Measurements from ENCODE around the gene PARD3. TPM values are rescaled to one million over a fixed set of nuclear protein-coding genes. Genes with fewer than 3 reads are reported as not detected.

PARD3 gene
- total RNA-seq, 1 experiment from 2014 or later = 154 TPM

- no peak overlapping the region for H2AFZ ChIP-seq (ENCODE audit: low read length)
- no peaks in the 10 kb centered on the region for H3K4me1 ChIP-seq (ENCODE audit: insufficient read depth, low read length)
- H3K79me2 ChIP-seq (ENCODE audit: low read length) = no peaks in the 10 kb centered on the region
- POLR2A ChIA-PET (ENCODE audit: unreplicated experiment) = no interaction called here
- no peak overlapping the region for H3K27ac ChIP-seq (ENCODE audit: low read length)
- H3K9ac ChIP-seq (ENCODE audit: low read length) = no peak overlapping the region
- H3K9me3 ChIP-seq (ENCODE audit: low read length) = no peaks in the 10 kb centered on the region
- H3K4me3 ChIP-seq (ENCODE audit: low read length) = no peak overlapping the region
- ATAC-seq = peak; percentile 13; the same call in 1 of the 2 replicates
- no TSS peak for BruUV-seq (replicated peaks)
- H3K9me2 ChIP-seq (replicated peaks; ENCODE audit: low read length) = peaks cover 2% of the 10 kb centered on the region; the same call in 1 of the 2 replicates
- CTCF ChIA-PET = no interaction called here
- H3K36me3 ChIP-seq (ENCODE audit: low read depth, low read length) = no peaks in the 10 kb centered on the region
- H3K27me3 ChIP-seq (ENCODE audit: low read length) = no peaks in the 10 kb centered on the region
- intact Hi-C loops (cut with micrococcal nuclease) = no loop called here
- DNase-seq = peak; percentile 45
- no peak overlapping the region for H3K4me2 ChIP-seq (ENCODE audit: low read length)
- TF ChIP-seq, protein P1, sequence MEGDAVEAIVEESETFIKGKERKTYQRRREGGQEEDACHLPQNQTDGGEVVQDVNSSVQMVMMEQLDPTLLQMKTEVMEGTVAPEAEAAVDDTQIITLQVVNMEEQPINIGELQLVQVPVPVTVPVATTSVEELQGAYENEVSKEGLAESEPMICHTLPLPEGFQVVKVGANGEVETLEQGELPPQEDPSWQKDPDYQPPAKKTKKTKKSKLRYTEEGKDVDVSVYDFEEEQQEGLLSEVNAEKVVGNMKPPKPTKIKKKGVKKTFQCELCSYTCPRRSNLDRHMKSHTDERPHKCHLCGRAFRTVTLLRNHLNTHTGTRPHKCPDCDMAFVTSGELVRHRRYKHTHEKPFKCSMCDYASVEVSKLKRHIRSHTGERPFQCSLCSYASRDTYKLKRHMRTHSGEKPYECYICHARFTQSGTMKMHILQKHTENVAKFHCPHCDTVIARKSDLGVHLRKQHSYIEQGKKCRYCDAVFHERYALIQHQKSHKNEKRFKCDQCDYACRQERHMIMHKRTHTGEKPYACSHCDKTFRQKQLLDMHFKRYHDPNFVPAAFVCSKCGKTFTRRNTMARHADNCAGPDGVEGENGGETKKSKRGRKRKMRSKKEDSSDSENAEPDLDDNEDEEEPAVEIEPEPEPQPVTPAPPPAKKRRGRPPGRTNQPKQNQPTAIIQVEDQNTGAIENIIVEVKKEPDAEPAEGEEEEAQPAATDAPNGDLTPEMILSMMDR (conservative IDR thresholded peaks at IDR 0.05; ENCODE audit: low read depth, low read length) = no peak
- no peak for TF ChIP-seq EZH2 (IDR thresholded peaks at IDR 0.05; ENCODE audit: low read length, unreplicated experiment)
- H3F3A ChIP-seq (ENCODE audit: low read length, unreplicated experiment) = no peaks in the 10 kb centered on the region
- H4K20me1 ChIP-seq (ENCODE audit: low read length) = no peaks in the 10 kb centered on the region
Measured at GRCh38 chr10:34163075-34163905, 651.8 kb downstream of the PARD3 start.

DNA sequence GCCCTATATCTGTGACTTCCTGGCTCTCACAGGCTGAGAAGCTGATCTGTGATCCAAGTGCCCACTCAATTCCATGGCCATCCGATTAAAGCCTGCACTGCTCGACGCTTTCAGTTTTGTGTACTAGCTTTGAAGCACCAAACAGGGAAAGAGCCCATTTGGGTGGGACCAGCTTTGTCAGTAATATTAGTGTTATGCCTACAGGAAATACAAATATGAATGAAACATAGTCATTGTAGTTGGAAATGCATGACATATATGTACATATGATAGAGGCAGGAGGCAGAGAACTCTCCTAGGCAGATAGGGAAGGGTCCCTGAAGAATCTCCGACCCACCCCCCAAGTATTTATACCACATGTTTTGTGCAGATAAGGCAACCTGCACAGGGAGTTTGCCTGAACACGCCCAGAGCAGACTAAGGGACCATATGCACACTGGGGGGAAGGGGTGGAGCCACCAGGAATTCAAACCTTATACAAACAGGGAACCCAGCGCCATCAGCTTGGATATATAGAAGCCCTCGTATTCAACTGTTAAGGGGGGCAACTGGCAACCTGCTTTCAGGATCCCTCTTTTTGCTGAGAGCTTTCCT is 653.2 kb downstream of the PARD3 start:
- Histone ChIP-seq H3K27me3 (ENCODE audit: low read length) (no peaks in the 10 kb centered on the region), H3K9me2 (replicated peaks; ENCODE audit: low read length) (peaks cover 3% of the 10 kb centered on the region; the same call in 1 of the 2 replicates), H3F3A (ENCODE audit: low read length, unreplicated experiment) (peaks cover 9% of the 10 kb centered on the region), H3K79me2 (ENCODE audit: low read length) (no peaks in the 10 kb centered on the region), H3K4me2 (ENCODE audit: low read length) (no peak overlapping the region), H3K4me1 (ENCODE audit: insufficient read depth, low read length) (peaks cover 11% of the 10 kb centered on the region), H3K36me3 (ENCODE audit: low read depth, low read length) (no peaks in the 10 kb centered on the region), H3K4me3 (ENCODE audit: low read length) (no peak overlapping the region), H4K20me1 (ENCODE audit: low read length) (no peaks in the 10 kb centered on the region), H2AFZ (ENCODE audit: low read length) (no peak overlapping the region), H3K27ac (ENCODE audit: low read length) (no peak overlapping the region), H3K9ac (ENCODE audit: low read length) (no peak overlapping the region), H3K9me3 (ENCODE audit: low read length) (no peaks in the 10 kb centered on the region)
- ATAC-seq = no peak
- intact Hi-C loops (cut with micrococcal nuclease) = no loop called here
- no TSS peak for BruUV-seq (replicated peaks)
- ChIA-PET POLR2A (ENCODE audit: unreplicated experiment) (interaction anchor here (0.6 kb wide), 1 partner anchor 736 kb away, joined by 3 read pairs; no protein-coding TSS in a partner anchor), CTCF (interaction anchor here (0.6 kb wide), 1 partner anchor 160 kb away, joined by 4 read pairs; no protein-coding TSS in a partner anchor)
- DNase-seq = no peak
- no peak for TF ChIP-seq EZH2phosphoT487 (IDR thresholded peaks at IDR 0.05; ENCODE audit: borderline replicate concordance, low read length)
- TF ChIP-seq EZH2 (IDR thresholded peaks at IDR 0.05; ENCODE audit: low read length, unreplicated experiment) = no peak
- TF ChIP-seq, protein P1 (conservative IDR thresholded peaks at IDR 0.05; ENCODE audit: low read depth, low read length) = no peak

- Histone ChIP-seq H4K20me1 (ENCODE audit: low read length) (no peaks in the 10 kb centered on the region), H3K36me3 (ENCODE audit: low read depth, low read length) (no peaks in the 10 kb centered on the region), H3F3A (ENCODE audit: low read length, unreplicated experiment) (peaks cover 9% of the 10 kb centered on the region), H3K79me2 (ENCODE audit: low read length) (no peaks in the 10 kb centered on the region), H3K27ac (ENCODE audit: low read length) (no peak overlapping the region), H3K4me1 (ENCODE audit: insufficient read depth, low read length) (peaks cover 22% of the 10 kb centered on the region), H3K9ac (ENCODE audit: low read length) (no peak overlapping the region), H3K27me3 (ENCODE audit: low read length) (no peaks in the 10 kb centered on the region), H3K9me3 (ENCODE audit: low read length) (no peaks in the 10 kb centered on the region), H3K4me3 (ENCODE audit: low read length) (no peak overlapping the region), H3K9me2 (replicated peaks; ENCODE audit: low read length) (peaks cover 3% of the 10 kb centered on the region; the same call in 1 of the 2 replicates), H2AFZ (ENCODE audit: low read length) (no peak overlapping the region), H3K4me2 (ENCODE audit: low read length) (no peak overlapping the region)
- POLR2A ChIA-PET (ENCODE audit: unreplicated experiment) = no interaction called here
- no peak for ATAC-seq
- no peak for DNase-seq
- no peak for TF ChIP-seq EZH2phosphoT487 (IDR thresholded peaks at IDR 0.05; ENCODE audit: borderline replicate concordance, low read length)
- TF ChIP-seq, protein P1 (conservative IDR thresholded peaks at IDR 0.05; ENCODE audit: low read depth, low read length) = no peak
- no peak for TF ChIP-seq EZH2 (IDR thresholded peaks at IDR 0.05; ENCODE audit: low read length, unreplicated experiment)
- intact Hi-C loops (cut with micrococcal nuclease) = no loop called here
- no TSS peak for BruUV-seq (replicated peaks)
- CTCF ChIA-PET = no interaction called here
Measured at GRCh38 chr10:34160595-34160994, 654.5 kb downstream of the PARD3 start.
